HG03432 (cell line): Measurements from ENCODE around the gene GP5.

Experiments
- ATAC-seq: cut with Tn5 transposase; IDR thresholded peaks from one replicate; pipeline ENCODE4 v1.9.1; 2021; ENCODE audit warnings: mild to moderate bottlenecking, moderate library complexity; ENCODE audit not compliant: unreplicated experiment

GP5 gene

GRCh38 chr3:194377708-194378107 lies 21.4 kb downstream of the GP5 start:
- no peak for ATAC-seq

DNA sequence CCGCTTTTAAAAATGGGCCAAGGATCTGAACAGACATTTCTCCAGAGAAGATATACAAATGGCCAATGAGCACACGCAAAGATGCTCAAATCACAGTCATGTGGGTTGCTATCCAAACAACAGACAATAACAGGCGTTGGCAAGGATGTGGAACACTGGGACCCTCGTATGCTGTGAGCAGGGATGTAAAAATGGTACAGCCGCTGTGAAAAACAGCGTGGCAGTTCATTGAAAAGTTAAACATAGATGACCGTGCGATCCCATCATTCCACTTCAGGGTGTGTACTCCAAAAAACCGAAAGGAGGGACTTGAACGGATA lies 22.9 kb downstream of the GP5 start:
- ATAC-seq = no peak

DNA sequence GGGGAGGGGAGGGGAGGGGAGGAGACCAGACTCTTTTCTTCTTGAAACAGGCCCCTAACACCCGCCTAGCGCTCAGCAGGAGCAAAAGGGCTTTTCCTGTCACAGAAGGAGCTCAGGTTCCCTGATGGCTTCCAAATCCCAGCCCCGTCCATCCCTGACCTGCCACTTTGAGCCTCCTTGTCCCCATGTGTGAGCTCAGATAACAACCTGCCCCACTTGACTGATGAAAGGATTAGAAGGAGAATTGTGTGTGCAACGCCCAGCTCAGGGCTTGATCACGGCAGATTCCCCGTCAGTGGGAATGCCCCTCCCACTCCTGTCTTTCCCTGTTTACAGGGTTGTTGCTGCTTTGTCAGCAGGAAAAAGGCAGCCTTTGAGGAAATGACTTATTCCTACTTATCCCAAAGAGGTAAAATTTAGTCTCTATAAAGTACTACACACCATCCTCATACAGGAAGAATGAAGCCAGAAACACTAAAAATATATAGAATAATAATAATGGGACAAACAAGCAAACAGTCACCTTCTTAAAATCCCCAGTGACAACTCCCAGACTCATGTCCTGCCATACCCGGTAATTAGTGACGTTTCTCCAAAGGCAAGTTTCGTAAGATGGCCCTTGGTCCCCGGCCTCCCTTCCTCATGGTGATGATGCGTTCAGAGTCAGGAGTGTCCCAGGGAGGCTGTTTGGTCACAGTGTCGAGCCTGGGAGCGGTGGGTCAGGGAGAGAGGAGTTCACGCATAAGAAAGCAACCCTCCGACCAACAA lies 23.4 kb downstream of the GP5 start:
- ATAC-seq = no peak

DNA sequence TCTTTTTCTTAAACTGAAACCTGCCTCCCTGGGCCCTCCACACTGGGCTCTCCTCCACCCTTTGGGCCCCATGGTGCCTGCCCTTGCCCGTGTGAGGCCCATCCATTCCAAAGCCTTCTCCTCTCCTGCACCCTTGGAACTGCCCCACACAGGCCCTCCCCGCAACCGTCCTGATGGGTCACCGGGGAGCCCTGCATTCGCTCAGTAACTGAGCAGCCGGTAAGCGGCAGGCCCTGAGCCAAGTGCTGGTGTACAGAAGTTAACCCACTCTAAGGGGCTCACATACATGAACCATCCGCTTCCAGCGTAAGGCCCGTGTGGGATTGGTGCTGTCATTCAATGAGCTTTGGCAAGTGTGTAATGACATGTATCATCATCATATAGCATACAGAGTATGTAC lies 24.1 kb downstream of the GP5 start:
- no peak for ATAC-seq

DNA sequence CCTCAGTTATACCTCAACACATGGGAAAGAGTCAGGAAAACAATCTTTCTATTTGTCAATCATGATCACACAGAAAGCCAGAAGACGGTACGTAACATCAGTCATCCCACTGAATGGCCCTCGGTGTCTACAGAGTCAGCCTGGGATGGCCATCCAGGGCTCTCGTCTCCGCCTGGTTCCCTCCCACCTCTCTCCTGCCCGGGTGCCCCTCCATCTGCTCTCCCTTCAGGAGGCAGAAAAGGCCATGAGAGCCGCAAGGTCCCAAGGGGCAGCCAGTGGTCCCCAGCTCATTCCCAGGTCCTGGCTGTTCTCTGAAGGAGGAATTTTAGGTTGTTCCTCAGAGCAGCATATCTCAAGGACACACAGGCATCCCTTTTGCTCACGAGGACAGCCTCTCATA lies 25.2 kb downstream of the GP5 start:
- ATAC-seq = no peak

DNA sequence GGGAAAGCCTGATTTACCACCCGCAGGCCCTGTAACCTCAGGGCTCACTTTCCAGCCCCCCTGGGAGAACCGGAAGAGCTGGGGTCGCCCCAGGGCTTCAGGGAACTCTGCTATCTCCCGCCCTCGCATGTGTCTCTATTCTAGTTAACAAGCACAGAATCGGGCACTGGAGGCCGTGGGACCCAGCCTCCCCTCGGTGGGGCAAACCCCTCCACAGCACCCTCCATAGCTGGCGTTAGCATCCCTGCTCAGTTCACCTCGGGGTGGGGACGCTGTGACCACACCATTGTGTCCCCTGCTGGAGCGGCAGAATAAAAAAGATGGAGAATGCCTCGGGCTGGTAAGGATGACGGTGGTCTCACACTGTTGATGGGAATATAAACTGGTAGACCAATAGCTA lies 26.0 kb downstream of the GP5 start:
- ATAC-seq = no peak

DNA sequence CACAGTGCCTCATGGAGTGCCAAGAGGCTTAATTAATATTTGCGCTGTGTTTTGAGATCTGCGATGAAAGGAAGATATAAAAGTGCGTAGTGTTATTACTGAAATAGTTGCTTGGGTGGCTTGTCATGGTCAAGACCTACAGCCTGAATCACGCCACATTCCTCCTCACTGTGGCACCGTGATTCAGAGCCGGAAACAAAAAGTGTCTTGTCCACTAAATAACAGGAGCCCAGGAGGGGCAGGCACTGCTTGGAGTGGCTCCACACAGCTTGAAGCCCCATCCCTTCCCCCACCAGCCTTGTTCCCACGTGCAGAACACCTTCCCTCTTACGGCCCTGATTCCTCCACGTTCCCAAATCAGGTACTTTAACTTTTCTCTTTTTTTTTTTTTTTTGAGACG lies 28.3 kb downstream of the GP5 start:
- ATAC-seq = no peak

- ATAC-seq = no peak
Observed at GRCh38 chr3:194369522-194370279, 29.4 kb downstream of the GP5 start, which contains the start of gene LRRC15. TSS of gene LRRC15 (minus strand) at chr3:194369743. CDS start at chr3:194361043, 8,700 bp downstream.

DNA sequence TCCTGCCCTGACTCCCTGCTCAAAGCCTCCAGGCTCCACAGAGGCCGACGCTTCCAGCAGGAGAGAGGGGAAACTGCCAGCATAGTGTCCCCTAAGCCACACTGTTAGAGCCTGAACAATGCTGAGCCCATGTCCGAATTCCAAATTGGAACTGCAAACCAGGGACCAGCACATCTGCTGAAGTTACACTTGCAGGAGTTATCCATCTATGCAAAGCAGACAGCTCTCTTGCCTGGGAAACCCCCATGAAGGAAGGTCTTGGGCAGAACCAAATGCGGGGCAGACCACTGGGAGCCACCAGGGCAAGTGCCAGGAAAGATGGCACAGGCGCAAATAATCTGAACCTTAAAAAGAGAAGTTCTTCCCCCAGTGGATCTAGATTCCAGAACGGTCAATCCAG lies 30.1 kb downstream of the GP5 start:
- ATAC-seq = no peak

GRCh38 chr3:194367992-194368841 lies 30.8 kb downstream of the GP5 start:
- ATAC-seq = no peak

- no peak for ATAC-seq
Observed at GRCh38 chr3:194365978-194366490, 33.0 kb downstream of the GP5 start.

- ATAC-seq = no peak
Observed at GRCh38 chr3:194365526-194365925, 33.5 kb downstream of the GP5 start.

GRCh38 chr3:194364652-194365434 lies 34.2 kb downstream of the GP5 start:
- no peak for ATAC-seq

- no peak for ATAC-seq
Observed at GRCh38 chr3:194364314-194364651, 34.8 kb downstream of the GP5 start.

GRCh38 chr3:194360568-194360967 lies 38.5 kb downstream of the GP5 start:
- ATAC-seq = no peak

DNA sequence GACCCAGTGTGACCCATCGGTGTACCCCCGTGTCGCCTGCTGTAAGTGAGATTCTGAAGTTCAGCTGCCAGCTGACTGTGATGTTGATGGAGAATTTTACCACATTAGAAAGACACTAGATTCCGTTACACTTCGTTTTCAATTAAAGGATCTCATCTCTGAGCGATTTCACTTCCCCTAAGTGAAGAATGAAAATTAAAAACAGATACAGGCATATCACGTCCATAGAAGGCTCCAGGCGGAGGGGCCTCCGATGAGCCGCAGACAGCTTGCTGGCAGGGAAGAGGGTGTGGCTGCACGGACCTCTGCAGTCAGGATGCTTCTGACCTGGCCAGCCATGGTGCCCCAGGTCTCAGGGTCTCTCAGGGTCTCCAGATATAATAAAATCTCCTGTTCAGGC lies 41.4 kb downstream of the GP5 start:
- ATAC-seq = no peak

- ATAC-seq = no peak
Observed at GRCh38 chr3:194355379-194355778, 43.7 kb downstream of the GP5 start.

DNA sequence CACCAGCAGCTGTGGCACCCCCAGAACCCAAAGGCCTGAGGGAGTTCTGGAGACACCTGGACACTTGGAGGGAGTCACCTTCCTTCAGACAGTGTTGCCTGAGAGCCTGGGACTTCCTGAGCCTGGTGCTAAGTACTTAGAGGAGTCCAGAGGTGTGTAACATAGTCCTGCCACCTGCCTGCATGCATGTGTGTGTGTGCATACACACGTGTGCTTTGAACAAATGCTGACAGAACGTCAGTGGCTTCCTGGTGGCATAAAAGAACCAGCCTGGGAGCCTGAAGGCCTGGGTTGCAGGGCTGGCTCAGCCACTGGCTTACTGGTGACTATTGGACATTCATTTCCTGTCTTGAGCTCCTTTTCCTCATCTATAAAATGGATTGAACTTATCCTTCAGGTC lies 44.8 kb downstream of the GP5 start:
- ATAC-seq = no peak

- no peak for ATAC-seq
Observed at GRCh38 chr3:194352667-194353246, 46.3 kb downstream of the GP5 start.

GRCh38 chr3:194351952-194352536 lies 47.0 kb downstream of the GP5 start:
- ATAC-seq = no peak
